Measurements from ENCODE around the gene IKZF4. TPM values are rescaled to one million over a fixed set of nuclear protein-coding genes. Genes with fewer than 3 reads are reported as not detected.
A peak's percentile ranks its signal among the peaks of the same experiment; 100 is the strongest.
"Not testable (repeated sequence)": the region's sequence is repeated elsewhere in the genome, so short reads cannot be mapped to it uniquely, and the experiment has no call there.

IKZF4 gene
- total and polyA plus RNA-seq, 8 donors, result 1.8 to 5.0 (median 3.1) TPM

DNA sequence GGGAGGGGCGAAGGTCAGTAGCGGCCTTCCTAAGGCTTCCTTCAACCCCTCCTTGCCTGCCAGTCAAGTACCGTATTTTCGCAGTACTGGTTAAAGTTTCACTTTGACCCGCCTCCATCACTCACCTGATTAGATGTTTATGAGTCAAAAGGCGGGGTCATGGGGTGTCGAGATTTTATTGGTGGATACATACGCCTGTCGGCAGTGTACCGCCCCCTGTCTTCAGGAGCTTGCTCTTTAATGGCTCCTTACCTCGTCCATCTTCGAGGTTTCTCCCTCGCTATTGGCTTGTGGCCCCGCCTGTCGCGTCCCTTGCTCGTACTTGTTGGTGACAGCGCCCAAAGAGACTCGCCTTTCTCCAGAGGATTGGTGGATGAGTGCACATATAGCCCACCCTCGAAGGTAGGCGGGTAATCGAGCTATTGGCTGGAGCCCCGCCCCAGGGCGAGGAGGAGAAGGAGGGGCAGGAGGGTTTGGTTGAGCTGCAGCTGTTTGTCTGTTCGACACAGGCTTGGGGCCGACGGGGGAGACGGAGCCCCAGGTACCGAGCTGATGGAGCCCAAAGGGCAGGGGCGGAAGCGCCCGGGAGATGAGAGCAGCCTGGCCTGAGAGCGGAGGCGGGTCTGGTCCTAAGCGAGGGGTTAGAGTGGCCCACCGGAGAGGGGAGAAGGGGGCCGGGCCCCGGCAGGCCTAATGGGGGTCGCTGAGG is 47.1 kb upstream of the IKZF4 start, which contains the start of gene RAB5B:
RAB5B (plus strand) TSS at position 480 of the 709 bp plus-strand sequence. CDS start 12,883 bp downstream, outside the sequence.
- peak within 1 kb of the TSS; percentile 58 to 99 (median 91) for H3K4me3 ChIP-seq
- no peaks in the 10 kb centered on the region for H3K36me3 ChIP-seq
- WGBS, 2 donors, result 0 to 1% methylated on average over 36 to 39 of the region's 39 CpGs
- ATAC-seq (peak; percentile 89 to 96 (median 92)), FAIRE-seq (peak; percentile 99), DNase-seq (peak; percentile 91 to 100 (median 100))
- TF ChIP-seq CTCF (IDR thresholded peaks at IDR 0.05), result peak in 3 of 4 donors; percentile 19 to 54 (median 32)
- H3K27me3 ChIP-seq, result no peaks in the 10 kb centered on the region
- H3K4me1 ChIP-seq, result peaks cover 0 to 15% (median 0%) of the 10 kb centered on the region in 3 donors
- H3K9me3 ChIP-seq, result no peaks in the 10 kb centered on the region
- H3K27ac ChIP-seq, result peak within 1 kb of the TSS; percentile 84 to 98 (median 96)
- intact Hi-C loops (cut with DNase I), result no loop called here

DNA sequence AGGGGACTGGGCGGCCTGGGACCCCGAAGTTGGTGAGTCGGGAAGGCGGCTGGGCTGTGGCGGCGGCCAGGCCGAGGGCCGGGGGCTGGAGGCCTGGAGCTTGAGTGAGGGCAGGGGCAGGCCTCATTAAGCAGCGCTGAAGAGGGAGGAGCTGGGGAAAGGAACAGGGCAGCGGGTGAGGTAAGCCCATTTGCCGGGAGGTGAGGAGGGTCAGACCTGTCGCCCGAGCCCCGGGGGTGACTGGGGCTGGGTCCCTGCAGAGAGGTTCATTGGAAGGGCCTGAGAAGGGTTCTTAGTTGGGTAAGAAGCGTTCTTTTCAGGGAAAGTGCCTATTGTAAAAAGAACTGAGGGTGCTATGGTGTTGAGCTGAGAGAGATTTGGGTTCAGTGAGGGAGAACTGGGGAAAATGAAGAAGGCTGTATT is 46.5 kb upstream of the IKZF4 start:
- TF ChIP-seq CTCF (IDR thresholded peaks at IDR 0.05), result no peak
- intact Hi-C loops (cut with DNase I), result no loop called here
- 0% methylated on average over 15 of the region's 15 CpGs for WGBS, 2 donors
- ATAC-seq (peak; percentile 51 to 70 (median 60)), DNase-seq (peak in 2 of 6 donors; percentile 66 to 74), FAIRE-seq (no peak)
- H3K27ac ChIP-seq, result peak overlapping the region; percentile 84 to 98 (median 96)
- H3K4me1 ChIP-seq, result peaks cover 0 to 15% (median 0%) of the 10 kb centered on the region in 3 donors
- no peaks in the 10 kb centered on the region for H3K9me3 ChIP-seq
- H3K36me3 ChIP-seq, result no peaks in the 10 kb centered on the region
- H3K4me3 ChIP-seq, result peak overlapping the region; percentile 58 to 99 (median 91)
- no peaks in the 10 kb centered on the region for H3K27me3 ChIP-seq

DNA sequence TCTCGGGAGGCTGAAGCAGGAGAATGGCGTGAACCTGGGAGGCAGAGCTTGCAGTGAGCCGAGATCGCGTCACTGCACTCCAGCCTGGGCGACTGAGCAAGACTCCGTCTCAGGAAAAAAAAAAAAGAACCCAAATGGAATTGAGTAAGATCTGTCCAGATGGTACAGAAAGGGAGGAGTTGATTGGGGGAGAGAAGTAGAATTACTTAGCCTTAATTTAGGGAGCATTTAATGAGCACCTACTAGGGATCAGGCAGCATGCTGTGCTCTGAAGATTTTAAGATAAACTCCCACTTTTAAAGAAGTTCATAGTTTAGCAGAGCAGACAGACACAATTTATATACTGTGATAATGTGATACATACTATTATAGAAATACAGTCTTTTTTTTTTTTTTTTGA is 42.5 kb upstream of the IKZF4 start:
- no peak for DNase-seq
- H3K36me3 ChIP-seq, result no peaks in the 10 kb centered on the region
- H3K4me3 ChIP-seq, result no peak overlapping the region
- intact Hi-C loops (cut with DNase I), result no loop called here
- no peak for FAIRE-seq
- no peaks in the 10 kb centered on the region for H3K27me3 ChIP-seq
- H3K4me1 ChIP-seq, result peaks cover 0 to 11% (median 0%) of the 10 kb centered on the region in 3 donors
- no peaks in the 10 kb centered on the region for H3K9me3 ChIP-seq
- TF ChIP-seq CTCF (IDR thresholded peaks at IDR 0.05), result no peak
- H3K27ac ChIP-seq, result no peak overlapping the region
- WGBS, 2 donors, result 94 to 97% methylated on average over 7 of the region's 7 CpGs
- ATAC-seq, result no peak

DNA sequence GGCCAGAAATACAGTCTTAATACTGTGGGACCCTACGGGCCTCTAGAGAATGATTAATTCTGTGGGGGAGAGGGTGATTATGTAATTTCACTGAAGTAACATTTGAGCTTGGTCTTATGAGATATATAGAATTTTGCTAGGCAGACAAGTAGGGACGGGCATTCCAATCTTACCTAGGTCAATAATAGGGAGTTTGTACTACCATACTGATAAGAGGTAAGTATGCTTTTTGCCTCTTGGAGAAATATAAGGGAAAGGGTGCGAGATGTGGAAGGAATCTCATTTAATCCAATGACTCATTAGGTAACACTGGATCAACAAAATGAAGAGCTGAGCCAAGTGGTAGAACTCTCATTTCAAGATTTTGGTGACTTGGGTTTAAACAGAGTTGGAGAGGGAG is 41.8 kb upstream of the IKZF4 start:
- no peak for TF ChIP-seq CTCF (IDR thresholded peaks at IDR 0.05)
- peaks cover 0 to 11% (median 0%) of the 10 kb centered on the region in 3 donors for H3K4me1 ChIP-seq
- intact Hi-C loops (cut with DNase I), result no loop called here

GRCh38 chr12:55981882-55982281 is 39.0 kb upstream of the IKZF4 start:
- H3K4me3 ChIP-seq; intact Hi-C loops (cut with DNase I); DNase-seq; FAIRE-seq; H3K27me3 ChIP-seq; H3K27ac ChIP-seq; H3K4me1 ChIP-seq; H3K9me3 ChIP-seq: not testable (repeated sequence)
- ATAC-seq, result peak in 1 of 4 donors; percentile 42
- 74 to 76% methylated on average over 5 of the region's 5 CpGs for WGBS, 2 donors
- H3K36me3 ChIP-seq, result peaks cover 0 to 11% (median 3%) of the 10 kb centered on the region in 3 donors

More for the DNA sequence above, 41.8 kb upstream of the IKZF4 start:
- Histone ChIP-seq H3K27ac (no peak overlapping the region), H3K9me3 (no peaks in the 10 kb centered on the region), H3K4me3 (no peak overlapping the region), H3K36me3 (peaks cover 0 to 4% (median 0%) of the 10 kb centered on the region in 3 donors), H3K27me3 (no peaks in the 10 kb centered on the region)
- FAIRE-seq (no peak), ATAC-seq (no peak), DNase-seq (no peak)
- WGBS, 2 donors, result 74 to 81% methylated on average over 3 of the region's 3 CpGs

Data from pancreas (tissue), 10 donors.